HPDE6-E6E7 (cell line): ENCODE data around the gene ADAMTS13.

Experiments used
- DNase-seq: peaks from one replicate; pipeline ENCODE4 v3.0.0; 2011; ENCODE audit warnings: missing footprints; ENCODE audit errors: extremely low spot score

ADAMTS13 gene

DNA sequence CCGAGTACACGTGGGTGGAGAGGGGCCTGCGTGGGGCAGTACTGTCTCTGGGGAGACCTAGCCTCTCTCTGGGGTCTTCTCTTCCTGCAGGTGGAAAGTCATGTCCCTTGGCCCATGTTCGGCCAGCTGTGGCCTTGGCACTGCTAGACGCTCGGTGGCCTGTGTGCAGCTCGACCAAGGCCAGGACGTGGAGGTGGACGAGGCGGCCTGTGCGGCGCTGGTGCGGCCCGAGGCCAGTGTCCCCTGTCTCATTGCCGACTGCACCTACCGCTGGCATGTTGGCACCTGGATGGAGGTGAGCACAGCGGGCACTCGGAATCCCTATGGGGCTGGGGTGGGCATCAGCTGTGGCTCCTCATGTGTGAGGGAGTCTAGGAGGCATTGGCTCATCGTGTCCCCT, 32.2 kb downstream of the ADAMTS13 start:
- DNase-seq = no peak

- DNase-seq = no peak
Observed at GRCh38 chr9:133454943-133455673, 32.9 kb downstream of the ADAMTS13 start.

GRCh38 chr9:133455936-133456335, 33.8 kb downstream of the ADAMTS13 start:
- no peak for DNase-seq

DNA sequence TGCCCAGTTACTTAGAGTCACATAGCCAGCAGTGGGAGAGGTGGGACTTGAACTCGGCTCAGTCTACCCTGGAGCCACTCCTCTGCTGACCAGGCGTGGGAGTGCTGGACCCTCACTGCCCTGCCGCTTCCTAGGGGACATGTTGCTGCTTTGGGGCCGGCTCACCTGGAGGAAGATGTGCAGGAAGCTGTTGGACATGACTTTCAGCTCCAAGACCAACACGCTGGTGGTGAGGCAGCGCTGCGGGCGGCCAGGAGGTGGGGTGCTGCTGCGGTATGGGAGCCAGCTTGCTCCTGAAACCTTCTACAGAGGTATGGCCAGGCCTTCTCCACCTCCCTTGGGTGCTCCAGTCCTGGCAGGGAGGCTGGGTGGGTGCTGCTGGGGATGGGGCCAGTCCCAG, 34.2 kb downstream of the ADAMTS13 start:
- DNase-seq = no peak

DNA sequence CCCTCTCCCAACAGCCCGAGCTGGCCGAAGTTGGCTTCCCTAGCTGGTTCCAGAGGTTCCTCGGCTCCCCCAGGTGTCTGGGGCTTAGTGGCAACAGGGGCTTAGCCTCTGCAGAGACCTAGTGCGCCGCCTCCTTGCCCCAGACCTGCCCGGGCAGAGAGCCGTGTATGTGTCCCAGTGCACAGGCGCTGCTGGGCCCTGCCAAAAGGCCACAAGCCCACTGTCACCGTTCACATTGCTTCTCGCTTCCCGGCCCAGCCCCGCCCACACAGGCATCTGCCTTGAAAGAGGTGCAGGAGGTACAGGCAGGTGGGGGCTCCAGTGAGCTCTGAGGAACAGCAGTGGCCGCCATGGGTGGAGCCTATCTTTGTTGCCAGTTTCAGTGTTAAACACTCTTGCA, 35.1 kb downstream of the ADAMTS13 start:
- DNase-seq = no peak

DNA sequence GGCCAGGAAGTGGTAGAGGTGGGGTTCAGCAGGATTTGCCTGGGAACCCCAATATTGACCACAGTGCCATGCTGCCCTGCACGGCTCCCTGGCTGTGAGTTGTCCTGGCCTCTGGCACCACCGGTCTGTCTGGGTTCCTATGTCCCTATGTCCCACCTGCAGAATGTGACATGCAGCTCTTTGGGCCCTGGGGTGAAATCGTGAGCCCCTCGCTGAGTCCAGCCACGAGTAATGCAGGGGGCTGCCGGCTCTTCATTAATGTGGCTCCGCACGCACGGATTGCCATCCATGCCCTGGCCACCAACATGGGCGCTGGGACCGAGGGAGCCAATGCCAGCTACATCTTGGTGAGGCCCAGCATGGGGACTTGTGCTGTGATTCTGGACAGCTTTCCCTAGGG, 35.6 kb downstream of the ADAMTS13 start:
- no peak for DNase-seq

GRCh38 chr9:133458643-133459312, 36.6 kb downstream of the ADAMTS13 start:
- no peak for DNase-seq

- DNase-seq = peak; percentile 99
Observed at GRCh38 chr9:133459476-133460404, 37.6 kb downstream of the ADAMTS13 start, which contains the start of gene CACFD1. Gene CACFD1 (plus strand): TSS chr9:133459978. CDS start chr9:133460067, 89 bp downstream.

GRCh38 chr9:133460405-133461175, 38.4 kb downstream of the ADAMTS13 start:
- DNase-seq = no peak

DNA sequence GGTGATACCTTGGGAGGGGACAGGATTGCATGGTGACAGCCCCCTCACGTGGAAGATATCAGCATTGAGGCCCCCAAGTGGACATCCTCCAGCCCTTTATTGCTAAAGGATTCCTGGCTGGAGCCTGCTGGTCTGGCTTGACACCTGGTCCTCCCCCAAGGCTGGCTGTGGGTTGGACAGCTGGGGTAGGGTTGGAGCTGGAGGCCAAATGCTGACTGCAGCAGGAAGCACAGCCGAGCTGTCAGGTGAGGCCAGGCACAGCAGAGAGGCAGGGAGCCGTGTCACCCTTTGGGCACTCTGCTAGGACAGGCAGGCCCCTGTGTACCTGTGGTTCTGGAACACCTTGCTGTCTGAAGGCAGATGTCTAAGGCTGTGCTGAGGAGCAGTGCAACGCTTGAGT, 39.8 kb downstream of the ADAMTS13 start:
- no peak for DNase-seq

GRCh38 chr9:133463234-133463863, 41.2 kb downstream of the ADAMTS13 start:
- DNase-seq = no peak

- no peak for DNase-seq
Observed at GRCh38 chr9:133463864-133464615, 41.9 kb downstream of the ADAMTS13 start.

GRCh38 chr9:133464638-133465037, 42.5 kb downstream of the ADAMTS13 start:
- DNase-seq = no peak

DNA sequence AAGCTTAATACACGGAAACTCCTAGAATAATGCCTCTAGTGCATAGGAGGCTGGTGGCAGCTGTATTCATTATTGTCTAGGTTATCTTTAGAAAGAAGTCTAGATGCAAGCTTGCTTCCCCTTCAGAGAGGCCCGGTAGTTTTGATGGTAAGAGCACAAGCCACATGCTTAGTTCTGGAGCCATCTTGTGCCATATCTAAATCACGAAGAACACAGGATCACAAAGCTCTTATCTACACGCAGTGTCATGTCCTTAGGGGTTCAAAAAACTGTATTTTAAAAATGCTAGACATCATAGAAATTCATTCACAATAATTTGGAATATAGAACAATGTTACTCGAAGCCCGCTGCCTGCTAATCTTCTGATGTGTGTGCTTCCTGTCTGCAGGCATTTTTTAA, 43.8 kb downstream of the ADAMTS13 start:
- DNase-seq = no peak

- DNase-seq = no peak
Observed at GRCh38 chr9:133467101-133467500, 44.9 kb downstream of the ADAMTS13 start.

DNA sequence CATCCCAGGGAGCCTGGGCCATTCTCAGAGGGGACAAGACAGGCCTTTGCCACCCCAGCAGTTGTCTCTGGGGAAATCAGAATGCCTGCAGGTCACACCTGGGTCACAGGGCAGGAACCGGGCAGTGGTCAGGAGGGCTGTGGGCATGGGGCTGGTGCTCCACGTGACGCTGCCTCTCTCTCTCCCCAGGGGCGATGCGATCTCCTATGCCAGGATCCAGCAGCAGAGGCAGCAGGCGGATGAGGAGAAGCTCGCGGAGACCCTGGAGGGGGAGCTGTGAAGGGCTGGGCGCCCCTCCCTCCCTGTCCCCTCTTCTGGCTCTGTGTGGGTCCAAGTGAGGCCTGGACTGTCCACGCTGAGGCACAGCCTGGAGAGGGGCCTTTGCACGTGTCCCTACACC, 46.2 kb downstream of the ADAMTS13 start:
- no peak for DNase-seq

GRCh38 chr9:133468777-133469421, 46.7 kb downstream of the ADAMTS13 start:
- no peak for DNase-seq

GRCh38 chr9:133470427-133470924, 48.3 kb downstream of the ADAMTS13 start:
- no peak for DNase-seq

DNA sequence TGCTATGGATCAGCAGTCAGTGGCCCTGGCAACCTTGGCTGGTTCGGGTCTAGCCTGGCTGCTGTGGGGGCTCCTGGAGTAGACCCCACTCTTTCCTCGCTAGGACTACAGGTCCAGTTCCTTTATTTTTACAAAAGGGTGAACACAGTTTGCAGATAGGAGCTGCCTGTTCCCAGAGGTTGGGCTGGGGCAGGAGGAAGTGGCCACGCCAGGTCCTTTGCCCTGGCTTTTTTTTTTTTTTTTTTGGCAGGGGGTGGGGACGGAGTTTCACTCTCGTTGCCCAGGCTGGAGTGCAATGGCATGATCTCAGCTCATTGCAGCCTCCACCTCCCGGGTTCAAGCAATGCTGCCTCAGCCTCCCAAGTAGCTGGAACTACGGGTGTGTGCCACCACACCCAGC, 48.8 kb downstream of the ADAMTS13 start:
- DNase-seq = no peak
